H9 (cell line): Measurements from ENCODE around the gene NANOS1. TPM values are rescaled to one million over a fixed set of nuclear protein-coding genes. Genes with fewer than 3 reads are reported as not detected.

Experiments used
- DNase-seq: peaks from one replicate; pipeline ENCODE4 v3.0.0-alpha.2; 2017
- H2AFZ ChIP-seq: one replicate; pipeline ENCODE4 v1.6.1; 2013; ENCODE audit warnings: mild to moderate bottlenecking, low read length, control low read depth, moderate library complexity
- H2AK5ac ChIP-seq: 2 replicates; pipeline ENCODE4 v1.6.1; 2013; ENCODE audit warnings: low read length, control low read depth, mixed read lengths; ENCODE audit not compliant: insufficient read length
- H2BK120ac ChIP-seq: one replicate; pipeline ENCODE4 v1.6.1; 2013; ENCODE audit warnings: low read depth, mild to moderate bottlenecking, low read length, control low read depth, inconsistent platforms; ENCODE audit not compliant: poor library complexity, severe bottlenecking
- H2BK12ac ChIP-seq: 2 replicates; pipeline ENCODE4 v1.6.1; 2013; ENCODE audit warnings: low read length, control low read depth, mixed read lengths, low read depth; ENCODE audit not compliant: insufficient read length
- H2BK15ac ChIP-seq: 2 replicates; pipeline ENCODE4 v1.6.1; 2013; ENCODE audit warnings: low read depth, low read length, control low read depth
- H2BK20ac ChIP-seq: one replicate; pipeline ENCODE4 v1.6.1; 2013; ENCODE audit warnings: low read depth, mild to moderate bottlenecking, low read length, control low read depth, inconsistent platforms; ENCODE audit not compliant: poor library complexity, severe bottlenecking
- H2BK5ac ChIP-seq: 2 replicates; pipeline ENCODE4 v1.6.1; 2013; ENCODE audit warnings: low read length, control low read depth, mixed read lengths; ENCODE audit not compliant: insufficient read length
- H3K14ac ChIP-seq: 2 replicates; pipeline ENCODE4 v1.6.1; 2013; ENCODE audit warnings: low read length, control low read depth; ENCODE audit not compliant: insufficient read depth
- H3K18ac ChIP-seq: 2 replicates; pipeline ENCODE4 v1.6.1; 2013; ENCODE audit warnings: low read depth, mild to moderate bottlenecking, mixed read lengths, low read length, control low read depth; ENCODE audit not compliant: insufficient read length
- H3K23ac ChIP-seq: 2 replicates; pipeline ENCODE4 v1.6.1; 2013; ENCODE audit warnings: low read length, control low read depth, mixed read lengths, low read depth; ENCODE audit not compliant: insufficient read length
- H3K23me2 ChIP-seq: 2 replicates; pipeline ENCODE4 v1.6.1; 2013; ENCODE audit warnings: low read depth, mild to moderate bottlenecking, mixed read lengths, low read length, control low read depth; ENCODE audit not compliant: insufficient read length, poor library complexity, severe bottlenecking
- H3K27ac ChIP-seq: 2 replicates; pipeline ENCODE4 v1.5.1; 2013; ENCODE audit warnings: low read length, control low read depth, mixed read lengths, low read depth; ENCODE audit not compliant: insufficient read length
- H3K27me3 ChIP-seq: 2 replicates; pipeline ENCODE4 v1.6.1; 2013; ENCODE audit warnings: low read length, control low read depth, inconsistent platforms; ENCODE audit not compliant: insufficient read depth
- H3K4ac ChIP-seq: 2 replicates; pipeline ENCODE4 v1.6.1; 2013; ENCODE audit warnings: low read depth, mild to moderate bottlenecking, control low read depth, inconsistent platforms, low read length, moderate library complexity
- H3K4me1 ChIP-seq: 2 replicates; pipeline ENCODE4 v1.6.1; 2013; ENCODE audit warnings: low read length, control low read depth, inconsistent platforms; ENCODE audit not compliant: insufficient read depth
- H3K4me2 ChIP-seq: 2 replicates; pipeline ENCODE4 v1.6.1; 2013; ENCODE audit warnings: low read length, control low read depth, mixed read lengths; ENCODE audit not compliant: insufficient read length, insufficient read depth
- H3K56ac ChIP-seq: 2 replicates; pipeline ENCODE4 v1.6.1; 2013; ENCODE audit warnings: low read depth, mild to moderate bottlenecking, mixed read lengths, low read length, control low read depth; ENCODE audit not compliant: insufficient read length
- H3K79me1 ChIP-seq: 2 replicates; pipeline ENCODE4 v1.6.1; 2013; ENCODE audit warnings: low read depth, mild to moderate bottlenecking, moderate library complexity, low read length, control low read depth, inconsistent platforms; ENCODE audit not compliant: insufficient read depth, poor library complexity, severe bottlenecking
- H3K79me2 ChIP-seq: 2 replicates; pipeline ENCODE4 v1.6.1; 2013; ENCODE audit warnings: low read length, control low read depth, inconsistent platforms; ENCODE audit not compliant: insufficient read depth
- H3K9ac ChIP-seq: 2 replicates; pipeline ENCODE4 v1.6.1; 2013; ENCODE audit warnings: low read length, control low read depth, mixed read lengths; ENCODE audit not compliant: insufficient read length; ENCODE audit errors: extremely low read depth
- H3K9me3 ChIP-seq: one replicate; pipeline ENCODE4 v1.6.1; 2013; ENCODE audit warnings: low read depth, low read length, inconsistent platforms; ENCODE audit not compliant: control insufficient read depth
- H3T11ph ChIP-seq: one replicate; pipeline ENCODE4 v1.6.1; 2013; ENCODE audit warnings: mild to moderate bottlenecking, low read length, control low read depth, inconsistent platforms
- H4K20me1 ChIP-seq: one replicate; pipeline ENCODE4 v1.6.1; 2013; ENCODE audit not compliant: control insufficient read depth, insufficient read length, insufficient read depth
- H4K5ac ChIP-seq: 2 replicates; pipeline ENCODE4 v1.6.1; 2013; ENCODE audit warnings: low read depth, mild to moderate bottlenecking, mixed read lengths, low read length, control low read depth; ENCODE audit not compliant: insufficient read length
- H4K8ac ChIP-seq: replicated peaks from 2 replicates; pipeline ENCODE4 v1.6.1; 2013; ENCODE audit warnings: low read length, control low read depth, mixed read lengths, low read depth; ENCODE audit not compliant: insufficient read length
- H4K91ac ChIP-seq: 2 replicates; pipeline ENCODE4 v1.6.1; 2013; ENCODE audit warnings: low read depth, mild to moderate bottlenecking, moderate library complexity, mixed read lengths, low read length, control low read depth; ENCODE audit not compliant: insufficient read length
- H3K27ac Mint-ChIP-seq, 3 experiments: 2 replicates in 2 of 3; 3 replicates in 1 of 3; pipeline ENCODE4 v1.8.0; 2020 to 2021; ENCODE audit warnings: mixed read lengths in 3 of 3, mild to moderate bottlenecking in 1 of 3, moderate library complexity in 1 of 3
- H3K27me3 Mint-ChIP-seq: 2 replicates; pipeline ENCODE4 v1.8.0; 2021; ENCODE audit warnings: low read depth, mild to moderate bottlenecking, moderate library complexity, mixed read lengths
- H3K36me3 Mint-ChIP-seq, 3 experiments: 2 replicates in 2 of 3; 3 replicates in 1 of 3; pipeline ENCODE4 v1.8.0; 2020 to 2021; ENCODE audit warnings: low read depth in 3 of 3, mixed read lengths in 3 of 3; ENCODE audit not compliant: insufficient read depth in 1 of 3
- H3K4me1 Mint-ChIP-seq, 2 experiments: 2 replicates each; pipeline ENCODE4 v1.8.0; 2020; ENCODE audit warnings: mixed read lengths in 2 of 2
- H3K4me3 Mint-ChIP-seq, 2 experiments: 2 replicates in 1 of 2; 3 replicates in 1 of 2; pipeline ENCODE4 v1.8.0; 2020 to 2021; ENCODE audit warnings: mild to moderate bottlenecking in 2 of 2, mixed read lengths in 2 of 2, moderate library complexity in 1 of 2
- H3K9me3 Mint-ChIP-seq, 2 experiments: 2 replicates in 1 of 2; 3 replicates in 1 of 2; pipeline ENCODE4 v1.8.0; 2020; ENCODE audit warnings: mild to moderate bottlenecking in 2 of 2, mixed read lengths in 2 of 2, moderate library complexity in 1 of 2
- CTCF ChIP-seq: fragments of 200-600 bp; sonication (generic); conservative IDR thresholded peaks from 3 replicates; pipeline ENCODE4 v1.8.0; 2021; ENCODE audit warnings: antibody characterized with exemption, mild to moderate bottlenecking
- WGBS: extraction: QIAGEN DNeasy Blood & Tissue Kit; methylation state at CpG from one replicate; pipeline ENCODE4 v1.1.7; 2013; ENCODE audit warnings: missing lambda C conversion rate, low lambda C conversion rate, mixed read lengths; ENCODE audit not compliant: insufficient read length; ENCODE audit errors: extremely low coverage; 5-methylcytosine and 5-hydroxymethylcytosine counted together
- total RNA-seq: library from RNA; stranded (reverse); gene quantifications from 2 replicates; pipeline ENCODE4 v1.2.1, GENCODE V29; 2021

NANOS1 gene
- total RNA-seq, 1 experiment from 2014 or later = 4.5 TPM

- H3K4ac ChIP-seq = no peak overlapping the region
- Mint-ChIP-seq H3K36me3 (no peaks in the 10 kb centered on the region), H3K4me1 (peaks cover 19 to 28% of the 10 kb centered on the region in 2 experiments), H3K9me3 (no peaks in the 10 kb centered on the region), H3K27ac (no peak overlapping the region; a peak in 1 of 7 replicates), H3K27me3 (peaks cover 2% of the 10 kb centered on the region; the same call in 1 of the 2 replicates), H3K4me3 (no peak overlapping the region)
- no peak for DNase-seq
- peaks cover 5% of the 10 kb centered on the region; the same call in 1 of the 2 replicates for H3K4me1 ChIP-seq
- no peak overlapping the region for H2BK12ac ChIP-seq
- no peak overlapping the region for H4K8ac ChIP-seq
- no peak overlapping the region for H2AK5ac ChIP-seq
- TF ChIP-seq CTCF = no peak
- no peaks in the 10 kb centered on the region for H3K79me2 ChIP-seq
- no peak overlapping the region for H3K9ac ChIP-seq
- no peak overlapping the region for H2BK15ac ChIP-seq
- H3K56ac ChIP-seq = no peak overlapping the region
- no peak overlapping the region for H3K27ac ChIP-seq
- no peak overlapping the region for H4K5ac ChIP-seq
- no peaks in the 10 kb centered on the region for H3K27me3 ChIP-seq
- H3K18ac ChIP-seq = no peak overlapping the region
- no peaks in the 10 kb centered on the region for H4K20me1 ChIP-seq
- peaks cover 5% of the 10 kb centered on the region for H3K23me2 ChIP-seq
- H2BK20ac ChIP-seq = no peak overlapping the region
- no peaks in the 10 kb centered on the region for H3K9me3 ChIP-seq
- H2AFZ ChIP-seq = no peak overlapping the region
- H3K4me2 ChIP-seq = no peak overlapping the region
- no peaks in the 10 kb centered on the region for H3K79me1 ChIP-seq
- WGBS = no CpG with 5 or more reads among the region's 7 CpGs
- H3K23ac ChIP-seq = no peak overlapping the region
- no peak overlapping the region for H2BK5ac ChIP-seq
- no peak overlapping the region for H3K14ac ChIP-seq
- no peak overlapping the region for H4K91ac ChIP-seq
- H3T11ph ChIP-seq = no peak overlapping the region
- no peak overlapping the region for H2BK120ac ChIP-seq
Observed at GRCh38 chr10:119025776-119026175, 3.7 kb upstream of the NANOS1 start.
